ENCODE results near the gene PECR.

- TF ChIP-seq, protein P1, sequence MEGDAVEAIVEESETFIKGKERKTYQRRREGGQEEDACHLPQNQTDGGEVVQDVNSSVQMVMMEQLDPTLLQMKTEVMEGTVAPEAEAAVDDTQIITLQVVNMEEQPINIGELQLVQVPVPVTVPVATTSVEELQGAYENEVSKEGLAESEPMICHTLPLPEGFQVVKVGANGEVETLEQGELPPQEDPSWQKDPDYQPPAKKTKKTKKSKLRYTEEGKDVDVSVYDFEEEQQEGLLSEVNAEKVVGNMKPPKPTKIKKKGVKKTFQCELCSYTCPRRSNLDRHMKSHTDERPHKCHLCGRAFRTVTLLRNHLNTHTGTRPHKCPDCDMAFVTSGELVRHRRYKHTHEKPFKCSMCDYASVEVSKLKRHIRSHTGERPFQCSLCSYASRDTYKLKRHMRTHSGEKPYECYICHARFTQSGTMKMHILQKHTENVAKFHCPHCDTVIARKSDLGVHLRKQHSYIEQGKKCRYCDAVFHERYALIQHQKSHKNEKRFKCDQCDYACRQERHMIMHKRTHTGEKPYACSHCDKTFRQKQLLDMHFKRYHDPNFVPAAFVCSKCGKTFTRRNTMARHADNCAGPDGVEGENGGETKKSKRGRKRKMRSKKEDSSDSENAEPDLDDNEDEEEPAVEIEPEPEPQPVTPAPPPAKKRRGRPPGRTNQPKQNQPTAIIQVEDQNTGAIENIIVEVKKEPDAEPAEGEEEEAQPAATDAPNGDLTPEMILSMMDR (IDR thresholded peaks at IDR 0.05 in 8 of 11, conservative IDR thresholded peaks at IDR 0.05 in 3 of 11): peak in 4 of 11 experiments; percentile 3 to 19 (median 12)
- TF ChIP-seq POLR2A (IDR thresholded peaks at IDR 0.05): no peak
Measured at GRCh38 chr2:216057688-216058193, 23.9 kb downstream of the PECR start.

All from spleen (tissue), 7 donors.